Neuron (in vitro differentiated cells): Measurements from ENCODE around the gene GRAMD4.

Source experiments
- H2AFZ ChIP-seq: one replicate; pipeline ENCODE4 v1.6.1; 2013; ENCODE audit warnings: low read depth, mild to moderate bottlenecking, inconsistent platforms, low read length, moderate library complexity
- H3K27me3 ChIP-seq: one replicate; pipeline ENCODE4 v1.6.1; 2013; ENCODE audit warnings: low read length; ENCODE audit not compliant: insufficient read depth
- H3K36me3 ChIP-seq: one replicate; pipeline ENCODE4 v1.6.1; 2013; ENCODE audit warnings: low read length; ENCODE audit not compliant: insufficient read depth
- H3K4me1 ChIP-seq: one replicate; pipeline ENCODE4 v1.6.1; 2013; ENCODE audit warnings: low read length; ENCODE audit not compliant: insufficient read depth
- H3K4me3 ChIP-seq: 2 replicates; pipeline ENCODE4 v1.5.1; 2013; ENCODE audit warnings: mild to moderate bottlenecking, low read length, moderate library complexity
- H3K9me3 ChIP-seq: one replicate; pipeline ENCODE4 v1.6.1; 2013; ENCODE audit warnings: low read length

GRAMD4 gene

GRCh38 chr22:46596032-46596441 is 24.1 kb upstream of the GRAMD4 start:
- H3K9me3 ChIP-seq = no peaks in the 10 kb centered on the region
- no peak overlapping the region for H2AFZ ChIP-seq
- H3K36me3 ChIP-seq = no peaks in the 10 kb centered on the region
- no peaks in the 10 kb centered on the region for H3K27me3 ChIP-seq
- H3K4me3 ChIP-seq = no peak overlapping the region
- no peaks in the 10 kb centered on the region for H3K4me1 ChIP-seq

- no peaks in the 10 kb centered on the region for H3K4me1 ChIP-seq
- no peaks in the 10 kb centered on the region for H3K27me3 ChIP-seq
Measured at GRCh38 chr22:46596819-46597218, 23.4 kb upstream of the GRAMD4 start.

GRCh38 chr22:46598224-46598623 is 22.0 kb upstream of the GRAMD4 start:
- Histone ChIP-seq H3K36me3 (no peaks in the 10 kb centered on the region), H3K4me3 (no peak overlapping the region), H2AFZ (no peak overlapping the region), H3K27me3 (no peaks in the 10 kb centered on the region), H3K4me1 (no peaks in the 10 kb centered on the region), H3K9me3 (no peaks in the 10 kb centered on the region)

More at GRCh38 chr22:46596819-46597218, 23.4 kb upstream of the GRAMD4 start:
- Histone ChIP-seq H3K9me3 (no peaks in the 10 kb centered on the region), H2AFZ (no peak overlapping the region), H3K36me3 (no peaks in the 10 kb centered on the region), H3K4me3 (no peak overlapping the region)

GRCh38 chr22:46598737-46599424 is 21.3 kb upstream of the GRAMD4 start:
- H3K9me3 ChIP-seq = no peaks in the 10 kb centered on the region
- H3K4me1 ChIP-seq = no peaks in the 10 kb centered on the region
- H3K36me3 ChIP-seq = no peaks in the 10 kb centered on the region
- H3K4me3 ChIP-seq = no peak overlapping the region
- H2AFZ ChIP-seq = no peak overlapping the region
- no peaks in the 10 kb centered on the region for H3K27me3 ChIP-seq

GRCh38 chr22:46600273-46600796 is 19.9 kb upstream of the GRAMD4 start:
- no peak overlapping the region for H2AFZ ChIP-seq
- H3K27me3 ChIP-seq = no peaks in the 10 kb centered on the region
- H3K4me3 ChIP-seq = no peak overlapping the region
- H3K4me1 ChIP-seq = no peaks in the 10 kb centered on the region
- H3K36me3 ChIP-seq = no peaks in the 10 kb centered on the region
- no peaks in the 10 kb centered on the region for H3K9me3 ChIP-seq

DNA sequence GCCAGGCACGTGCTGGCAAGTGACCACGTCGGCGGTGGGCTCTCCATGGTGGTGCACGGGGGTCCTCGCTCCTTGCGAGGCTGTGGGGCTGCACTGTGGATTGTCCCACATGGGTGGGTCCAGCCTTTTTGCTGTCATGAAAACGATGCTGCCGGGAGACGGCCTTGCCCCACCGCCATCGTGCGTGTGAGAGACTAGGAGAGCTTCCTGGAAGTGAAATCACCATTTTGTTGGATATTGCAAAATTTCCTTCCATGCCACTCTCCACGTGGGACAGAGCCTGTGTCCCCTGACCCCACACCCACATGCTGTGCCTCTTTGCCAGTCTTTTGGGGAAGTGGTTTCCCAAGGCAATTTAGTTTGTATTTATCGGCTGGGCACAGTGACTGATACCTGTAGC is 18.2 kb upstream of the GRAMD4 start:
- no peaks in the 10 kb centered on the region for H3K36me3 ChIP-seq
- H3K9me3 ChIP-seq = no peaks in the 10 kb centered on the region
- H3K4me1 ChIP-seq = no peaks in the 10 kb centered on the region
- no peak overlapping the region for H3K4me3 ChIP-seq
- no peak overlapping the region for H2AFZ ChIP-seq
- H3K27me3 ChIP-seq = no peaks in the 10 kb centered on the region

DNA sequence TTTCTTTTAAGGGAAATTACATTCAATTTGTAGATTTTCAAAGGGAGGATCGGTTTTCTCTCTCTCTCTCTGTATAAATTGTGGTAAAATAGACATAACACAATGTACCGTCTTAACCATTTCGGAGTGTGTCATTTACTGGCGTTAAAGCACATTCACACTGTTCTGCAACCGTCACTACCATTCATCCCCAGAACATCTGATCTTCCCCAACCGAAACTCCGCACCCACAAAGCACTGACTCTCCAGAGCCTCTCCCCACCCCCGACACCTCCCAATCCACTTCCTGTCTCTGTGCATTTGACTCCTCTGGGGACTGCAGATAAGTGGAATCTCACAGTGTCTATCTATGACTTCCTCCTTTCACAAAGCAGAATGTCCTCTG is 15.9 kb upstream of the GRAMD4 start:
- H3K27me3 ChIP-seq = no peaks in the 10 kb centered on the region
- H2AFZ ChIP-seq = no peak overlapping the region
- H3K4me1 ChIP-seq = peaks cover 2% of the 10 kb centered on the region
- no peaks in the 10 kb centered on the region for H3K36me3 ChIP-seq
- peaks cover 4% of the 10 kb centered on the region for H3K9me3 ChIP-seq
- H3K4me3 ChIP-seq = no peak overlapping the region

DNA sequence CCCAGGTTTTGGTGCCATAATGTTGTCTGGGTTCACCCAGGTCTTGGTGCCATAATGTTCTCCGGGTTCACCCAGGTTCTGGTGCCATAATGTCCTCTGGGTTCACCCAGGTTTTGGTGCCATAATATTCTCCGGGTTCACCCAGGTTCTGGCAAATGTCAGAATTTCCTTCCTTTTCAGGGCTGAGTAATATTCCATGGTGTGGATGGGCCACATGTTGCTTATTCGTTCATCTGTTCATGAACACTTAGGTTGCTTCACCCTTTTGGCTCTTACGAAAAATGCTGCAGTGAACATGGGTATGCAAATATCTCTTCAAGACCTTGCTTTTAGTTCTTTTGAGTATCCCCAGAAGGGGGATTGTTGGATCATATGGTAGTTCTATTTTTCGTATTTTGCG is 15.1 kb upstream of the GRAMD4 start:
- H3K9me3 ChIP-seq = peaks cover 4% of the 10 kb centered on the region
- no peak overlapping the region for H2AFZ ChIP-seq
- H3K27me3 ChIP-seq = no peaks in the 10 kb centered on the region
- H3K4me1 ChIP-seq = peaks cover 5% of the 10 kb centered on the region
- H3K36me3 ChIP-seq = no peaks in the 10 kb centered on the region
- no peak overlapping the region for H3K4me3 ChIP-seq

GRCh38 chr22:46606886-46607285 is 13.3 kb upstream of the GRAMD4 start:
- Histone ChIP-seq H3K4me1 (peaks cover 12% of the 10 kb centered on the region), H3K27me3 (no peaks in the 10 kb centered on the region), H3K36me3 (no peaks in the 10 kb centered on the region), H2AFZ (no peak overlapping the region), H3K9me3 (peaks cover 4% of the 10 kb centered on the region), H3K4me3 (no peak overlapping the region)

GRCh38 chr22:46607483-46608114 is 12.6 kb upstream of the GRAMD4 start:
- no peak overlapping the region for H2AFZ ChIP-seq
- H3K27me3 ChIP-seq = no peaks in the 10 kb centered on the region
- no peaks in the 10 kb centered on the region for H3K36me3 ChIP-seq
- H3K4me1 ChIP-seq = peaks cover 13% of the 10 kb centered on the region
- no peak overlapping the region for H3K4me3 ChIP-seq
- peaks cover 4% of the 10 kb centered on the region for H3K9me3 ChIP-seq

DNA sequence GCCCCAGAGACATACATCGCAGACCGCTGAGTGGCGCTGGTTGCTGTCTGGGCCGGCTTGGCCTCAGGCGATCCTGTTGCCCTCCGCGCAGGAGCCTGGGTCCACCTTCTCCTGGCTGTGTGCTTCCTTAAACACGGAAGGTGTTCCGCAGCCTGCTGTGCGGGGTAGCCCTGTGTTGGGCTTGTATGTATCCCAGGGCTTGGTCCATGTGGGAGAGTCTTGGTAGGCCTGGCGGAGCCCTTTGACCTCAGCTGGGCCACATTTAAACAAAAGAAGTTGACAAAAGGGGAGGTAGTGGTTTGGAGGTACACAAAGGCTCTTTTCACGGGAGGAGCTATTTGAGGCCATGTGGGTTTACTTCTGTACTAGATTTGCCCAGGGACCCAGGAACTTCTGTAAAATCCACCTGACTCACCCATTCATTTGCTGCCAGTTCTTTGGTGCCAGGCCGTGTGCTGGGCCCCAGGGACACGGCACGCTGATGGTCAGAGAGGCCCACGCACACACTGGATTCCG is 11.0 kb upstream of the GRAMD4 start:
- H3K36me3 ChIP-seq = no peaks in the 10 kb centered on the region
- no peak overlapping the region for H2AFZ ChIP-seq
- peaks cover 5% of the 10 kb centered on the region for H3K9me3 ChIP-seq
- no peak overlapping the region for H3K4me3 ChIP-seq
- no peaks in the 10 kb centered on the region for H3K27me3 ChIP-seq
- H3K4me1 ChIP-seq = peaks cover 21% of the 10 kb centered on the region

DNA sequence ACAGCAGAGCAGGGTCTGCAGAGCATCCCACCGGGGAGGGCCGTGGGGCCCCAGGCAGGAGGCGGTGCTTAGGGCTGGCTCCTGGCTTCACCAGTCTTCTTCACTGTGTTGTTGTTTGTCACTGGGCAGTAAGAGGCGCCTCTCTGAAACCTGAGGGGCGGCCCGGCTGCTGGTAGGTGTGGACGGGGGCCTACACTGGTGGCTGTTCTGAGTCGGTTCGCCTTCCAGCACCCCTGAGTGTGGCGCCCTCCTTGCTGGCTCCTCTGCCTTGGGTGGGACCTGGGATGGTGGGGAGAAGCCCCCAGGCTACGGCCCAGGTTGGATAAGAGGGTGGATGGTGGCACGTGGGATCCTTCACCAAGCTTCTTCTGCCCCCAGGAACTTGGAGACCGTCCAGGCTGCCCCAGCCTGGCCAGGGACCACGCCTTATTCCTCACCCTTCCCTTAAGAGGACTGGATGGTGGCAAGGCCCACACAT is 10.4 kb upstream of the GRAMD4 start:
- Histone ChIP-seq H3K4me3 (no peak overlapping the region), H2AFZ (no peak overlapping the region), H3K27me3 (no peaks in the 10 kb centered on the region), H3K36me3 (no peaks in the 10 kb centered on the region), H3K9me3 (peaks cover 11% of the 10 kb centered on the region), H3K4me1 (peaks cover 21% of the 10 kb centered on the region)

DNA sequence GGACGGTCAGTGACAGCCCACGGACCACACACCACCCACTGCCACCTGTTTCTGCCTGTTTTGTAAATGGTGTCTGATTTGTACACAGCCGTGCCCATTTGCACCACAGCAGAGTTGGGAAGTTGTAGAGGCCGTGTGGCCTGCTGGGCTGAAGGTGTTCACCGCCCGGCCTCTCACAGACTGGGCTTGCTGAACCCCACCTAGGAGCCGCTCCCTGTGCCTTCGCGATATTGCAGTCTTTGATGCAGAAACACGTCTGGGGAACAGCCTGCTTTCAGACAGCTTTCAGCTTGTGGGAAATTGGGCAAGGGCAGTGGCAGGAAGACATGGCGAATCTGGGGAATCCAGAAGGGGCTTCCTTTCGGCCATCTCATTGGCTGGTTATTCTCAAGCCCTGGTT is 9.8 kb upstream of the GRAMD4 start:
- Histone ChIP-seq H3K36me3 (no peaks in the 10 kb centered on the region), H3K9me3 (peaks cover 11% of the 10 kb centered on the region), H2AFZ (no peak overlapping the region), H3K4me1 (peaks cover 21% of the 10 kb centered on the region), H3K27me3 (no peaks in the 10 kb centered on the region), H3K4me3 (no peak overlapping the region)
